NCI-H128 (cell line): ENCODE measurements around the gene RFPL3.
"Not testable (repeated sequence)": the region's sequence is repeated elsewhere in the genome, so short reads cannot be mapped to it uniquely, and the experiment has no call there.

Experiments
- DNase-seq: peaks from one replicate; lab custom pipeline; 2025; ENCODE audit not compliant: unreplicated experiment; lab: John Stamatoyannopoulos, UW

The RFPL3 gene

DNA sequence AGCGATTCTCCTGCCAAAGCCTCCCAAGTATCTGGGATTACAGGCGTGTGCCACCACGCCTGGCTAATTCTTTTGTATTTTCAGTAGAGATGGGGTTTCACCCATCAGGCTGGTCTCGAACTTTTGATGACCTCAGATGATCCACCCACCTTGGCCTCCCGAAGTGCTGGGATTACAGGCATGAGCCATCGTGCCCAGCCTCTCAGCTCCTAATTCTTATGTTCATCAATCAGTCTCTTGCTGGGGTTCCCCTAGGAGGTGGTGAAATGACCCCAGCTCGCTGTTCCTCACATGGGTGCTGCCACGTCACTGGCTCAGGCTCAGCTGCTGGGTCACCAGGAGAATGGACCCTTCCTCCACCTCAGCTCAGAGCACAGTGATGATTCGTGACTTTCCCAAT lies at the start of gene RFPL3:
RFPL3 (plus strand) TSS at position 301 of the 400 bp plus-strand sequence. CDS start 205 bp downstream, outside the sequence.
- DNase-seq, result not testable (repeated sequence)

- DNase-seq, result no peak
These were observed 49.5 kb upstream of the RFPL3 start for GRCh38 chr22:32308191-32308590.

- DNase-seq, result no peak
These were observed 48.7 kb upstream of the RFPL3 start for GRCh38 chr22:32308934-32309333.

- DNase-seq, result no peak
These were observed 47.9 kb upstream of the RFPL3 start for GRCh38 chr22:32309585-32310251.

DNA sequence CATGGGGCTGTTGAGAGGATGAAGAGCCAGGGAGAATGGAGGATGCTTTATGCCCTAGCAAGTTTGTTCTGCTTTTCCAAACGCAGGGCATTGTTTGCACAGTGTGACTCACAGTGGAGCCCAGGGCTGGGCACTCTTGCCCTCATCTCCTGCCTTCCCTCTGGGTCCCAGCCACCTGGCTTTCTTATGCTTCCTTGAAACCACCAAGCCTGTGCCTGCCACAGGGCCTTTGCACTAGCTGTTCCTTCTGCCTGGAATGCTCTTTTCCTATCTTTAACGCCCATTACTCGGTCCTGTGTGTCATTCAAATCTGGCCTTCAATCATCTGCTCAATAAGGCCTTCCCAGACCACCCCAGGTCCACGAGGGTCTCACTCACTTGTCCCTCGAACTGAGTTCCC lies 46.9 kb upstream of the RFPL3 start:
- no peak for DNase-seq

DNA sequence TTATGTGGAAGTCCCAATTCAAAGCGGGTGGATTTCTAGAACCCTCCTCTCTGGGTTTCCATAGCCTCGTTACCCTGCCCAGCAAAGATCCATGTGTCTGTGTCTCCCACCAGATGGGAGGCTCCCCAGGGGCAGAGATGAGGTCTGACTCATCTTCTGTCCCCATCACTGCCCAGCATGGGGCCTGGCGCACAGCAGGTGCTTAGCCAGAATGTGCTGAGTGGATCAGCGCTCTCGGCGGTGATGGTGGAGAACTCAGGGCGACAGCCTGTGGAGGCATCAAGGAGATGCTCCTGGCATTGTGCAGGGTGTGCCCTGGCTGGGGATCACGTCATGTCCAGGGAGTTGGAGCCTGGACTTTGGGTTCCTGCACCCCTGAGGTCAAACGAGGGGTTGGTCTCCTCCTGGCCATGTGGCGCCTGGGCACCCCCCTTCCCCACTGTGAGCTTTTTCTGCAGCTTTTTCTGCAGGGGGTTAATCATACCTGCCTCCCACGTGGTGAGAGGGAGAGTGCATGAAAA lies 46.1 kb upstream of the RFPL3 start:
- DNase-seq, result no peak

- DNase-seq, result no peak
These were observed 44.9 kb upstream of the RFPL3 start for GRCh38 chr22:32312748-32313147.

- no peak for DNase-seq
These were observed 44.1 kb upstream of the RFPL3 start for GRCh38 chr22:32313532-32313931.

- no peak for DNase-seq
These were observed 40.1 kb upstream of the RFPL3 start for GRCh38 chr22:32317524-32317923.

- DNase-seq, result no peak
These were observed 39.3 kb upstream of the RFPL3 start for GRCh38 chr22:32318361-32318760.

DNA sequence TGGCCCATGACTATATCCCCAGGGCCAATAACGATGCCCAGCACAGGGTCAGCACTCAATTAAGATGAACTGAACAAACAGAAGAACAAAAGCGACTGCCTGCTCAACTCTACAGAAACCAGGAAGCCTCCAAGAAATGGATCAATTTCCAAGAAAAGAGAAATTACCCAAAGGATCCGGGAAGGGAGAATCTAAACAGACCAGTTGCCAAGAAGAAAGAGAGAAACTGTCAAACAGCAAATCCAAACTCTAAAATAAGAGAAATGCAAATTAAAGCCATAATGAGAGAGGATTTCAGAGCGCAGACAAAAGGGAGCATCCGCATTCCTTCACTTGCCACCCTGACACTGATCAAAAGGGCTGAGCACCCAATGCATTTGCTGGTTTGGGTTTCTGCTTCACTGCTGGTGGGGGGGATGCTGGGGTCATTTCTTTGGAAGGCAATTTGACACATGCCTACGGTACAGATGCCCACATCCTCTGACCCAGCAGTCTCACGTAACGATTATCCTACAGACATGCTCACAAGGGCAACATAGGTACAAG lies 37.7 kb upstream of the RFPL3 start:
- no peak for DNase-seq

GRCh38 chr22:32322986-32323385 lies 34.7 kb upstream of the RFPL3 start:
- DNase-seq, result no peak

DNA sequence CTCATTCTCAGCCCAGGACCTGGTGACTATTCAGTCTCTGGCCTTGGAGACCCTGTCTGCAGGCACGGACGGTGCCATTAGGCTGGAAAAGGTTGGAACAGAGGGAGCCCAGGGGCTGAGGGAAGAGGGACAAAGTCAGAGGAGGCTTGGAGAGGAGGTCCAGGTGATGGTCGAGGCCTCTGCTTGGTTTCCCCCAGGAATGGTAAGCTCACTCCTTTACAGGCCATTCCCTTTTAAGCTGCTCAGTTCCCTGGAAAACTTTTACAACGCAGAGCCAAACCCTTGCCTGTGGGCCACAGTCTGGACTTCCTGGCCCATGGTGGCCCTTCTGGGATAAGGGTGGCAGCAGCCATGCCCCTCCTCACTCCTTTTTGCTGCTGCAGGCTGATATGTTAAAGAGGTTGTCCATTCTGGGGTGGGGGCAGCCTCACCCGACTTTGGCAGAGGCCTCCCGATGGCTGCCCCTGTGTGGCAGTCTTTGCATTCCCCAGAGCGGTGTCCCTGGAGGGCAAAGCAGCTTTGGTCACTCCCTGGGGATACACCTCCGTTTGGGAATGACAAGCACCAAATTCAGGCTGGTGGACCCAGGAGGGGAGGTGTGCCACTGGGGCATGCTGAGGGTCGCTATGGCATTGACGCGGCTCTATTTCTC lies 34.0 kb upstream of the RFPL3 start:
- DNase-seq, result no peak

DNA sequence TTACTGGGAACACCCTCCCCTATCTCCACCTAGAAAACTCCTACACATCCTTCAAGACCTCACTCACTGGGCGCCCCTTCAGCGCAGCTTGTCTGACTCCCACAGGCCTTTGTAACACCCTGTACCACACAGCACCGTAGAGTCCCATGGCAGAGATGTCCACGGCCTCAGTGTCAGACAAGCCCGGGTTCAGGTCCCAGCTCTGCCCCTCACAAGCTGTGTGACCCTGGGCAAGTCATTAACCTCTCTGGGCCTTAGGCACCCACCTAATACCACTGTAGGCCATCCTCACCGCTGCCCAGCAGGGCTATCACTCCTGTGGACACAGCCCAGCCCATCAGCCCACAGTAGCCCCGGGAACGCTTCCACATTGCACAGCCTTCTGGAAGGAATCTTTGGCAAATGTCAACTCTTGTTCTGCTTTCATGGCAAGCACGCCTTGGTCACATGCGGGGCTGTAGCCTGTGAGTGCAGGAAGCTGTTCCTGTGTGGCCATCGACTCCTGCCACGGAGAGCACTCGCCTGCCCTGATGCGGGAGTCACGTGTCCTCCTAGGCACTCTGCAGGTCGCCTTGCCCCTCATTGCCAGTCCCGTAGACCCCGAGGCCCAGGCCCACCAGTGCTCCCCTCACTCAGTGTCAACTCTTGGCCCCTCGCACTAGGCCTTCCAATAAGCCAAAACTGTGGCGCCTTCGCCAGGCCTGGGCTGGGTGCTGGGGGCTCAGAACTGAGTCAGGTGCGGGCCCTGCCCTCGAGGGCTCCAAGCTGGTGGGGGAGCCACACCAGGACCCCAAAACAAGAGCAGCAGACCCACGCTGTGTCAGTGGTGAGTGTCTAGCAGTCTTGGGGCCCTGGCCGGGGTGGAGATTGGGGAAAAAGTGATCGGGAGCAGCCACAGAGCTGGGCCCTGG lies 32.9 kb upstream of the RFPL3 start:
- DNase-seq, result no peak

- DNase-seq, result no peak
These were observed 32.3 kb upstream of the RFPL3 start for GRCh38 chr22:32325416-32325801.

GRCh38 chr22:32325811-32326237 lies 31.8 kb upstream of the RFPL3 start:
- no peak for DNase-seq

- DNase-seq, result no peak
These were observed 31.0 kb upstream of the RFPL3 start for GRCh38 chr22:32326647-32327046.

DNA sequence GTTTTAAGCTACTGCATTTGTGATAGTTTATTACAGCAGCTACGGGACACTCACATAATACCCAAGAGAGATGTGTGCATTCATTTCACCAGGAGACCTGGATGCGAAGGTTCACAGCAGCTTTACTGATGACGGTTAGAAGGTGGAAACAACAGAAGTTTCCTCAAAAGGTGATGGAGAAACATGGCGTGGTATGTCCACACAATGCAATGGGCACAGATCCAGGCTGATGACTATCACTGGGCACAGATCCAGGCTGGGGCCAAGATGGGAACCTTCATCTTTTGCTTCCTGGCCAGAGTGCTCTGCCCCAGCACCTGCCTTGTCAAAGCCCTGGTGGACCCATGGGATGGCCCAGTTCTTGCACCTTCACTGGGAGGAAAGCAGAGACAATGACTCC lies 30.6 kb upstream of the RFPL3 start:
- DNase-seq, result no peak

GRCh38 chr22:32327596-32328171 lies 30.0 kb upstream of the RFPL3 start:
- no peak for DNase-seq

- no peak for DNase-seq
These were observed 29.1 kb upstream of the RFPL3 start for GRCh38 chr22:32328306-32329201.
